Activated naive CD4-positive, alpha-beta T cell treated with anti-CD3 and anti-CD28 coated beads, Interleukin-2, amount 50 U/mL, for 16 hours (primary cell): ENCODE results near the gene PPP2R5B.

Experiments
- DNase-seq: peaks from one replicate; pipeline ENCODE4 v3.0.0-alpha.2; 2020

Gene PPP2R5B

DNA sequence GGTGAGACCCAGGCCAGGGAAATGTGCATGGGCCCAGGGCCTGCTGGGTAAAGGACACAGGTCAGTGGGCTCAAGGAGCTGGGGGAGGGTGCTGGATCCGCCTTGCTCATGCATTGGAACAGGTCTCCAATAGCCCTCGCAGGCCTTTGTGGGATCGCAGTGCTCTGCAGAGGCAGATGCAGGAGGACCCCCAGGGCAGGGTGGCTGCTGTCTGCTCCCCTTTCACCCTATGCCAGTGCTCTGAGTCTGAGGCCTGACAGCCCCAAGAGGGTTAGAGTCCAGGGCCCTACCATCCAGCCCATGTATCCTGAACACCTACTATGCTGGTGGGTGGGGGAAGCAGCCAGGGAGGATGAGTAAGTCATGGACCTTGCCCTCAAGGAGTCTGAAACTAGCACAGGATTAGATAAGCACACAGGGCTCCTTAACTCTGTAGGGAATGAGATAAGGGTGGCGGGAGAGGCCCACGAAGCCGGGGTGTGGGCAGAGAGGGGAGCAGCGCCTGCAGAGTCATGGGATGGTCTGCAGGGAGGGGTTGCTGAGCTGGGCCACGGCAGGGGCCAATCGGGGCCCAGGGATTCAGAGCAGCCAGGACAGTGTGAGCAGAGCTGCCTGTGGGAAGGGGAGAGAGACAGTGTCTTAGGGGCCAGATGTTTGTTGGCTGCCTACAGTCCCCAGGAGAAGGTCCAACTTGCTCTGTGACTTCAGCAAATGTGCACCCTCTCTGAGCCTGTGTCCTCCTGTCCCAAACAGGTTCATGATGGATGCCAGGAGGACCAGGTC lies 35.6 kb upstream of the PPP2R5B start:
- no peak for DNase-seq

GRCh38 chr11:64890522-64890939 lies 34.0 kb upstream of the PPP2R5B start:
- DNase-seq = no peak

DNA sequence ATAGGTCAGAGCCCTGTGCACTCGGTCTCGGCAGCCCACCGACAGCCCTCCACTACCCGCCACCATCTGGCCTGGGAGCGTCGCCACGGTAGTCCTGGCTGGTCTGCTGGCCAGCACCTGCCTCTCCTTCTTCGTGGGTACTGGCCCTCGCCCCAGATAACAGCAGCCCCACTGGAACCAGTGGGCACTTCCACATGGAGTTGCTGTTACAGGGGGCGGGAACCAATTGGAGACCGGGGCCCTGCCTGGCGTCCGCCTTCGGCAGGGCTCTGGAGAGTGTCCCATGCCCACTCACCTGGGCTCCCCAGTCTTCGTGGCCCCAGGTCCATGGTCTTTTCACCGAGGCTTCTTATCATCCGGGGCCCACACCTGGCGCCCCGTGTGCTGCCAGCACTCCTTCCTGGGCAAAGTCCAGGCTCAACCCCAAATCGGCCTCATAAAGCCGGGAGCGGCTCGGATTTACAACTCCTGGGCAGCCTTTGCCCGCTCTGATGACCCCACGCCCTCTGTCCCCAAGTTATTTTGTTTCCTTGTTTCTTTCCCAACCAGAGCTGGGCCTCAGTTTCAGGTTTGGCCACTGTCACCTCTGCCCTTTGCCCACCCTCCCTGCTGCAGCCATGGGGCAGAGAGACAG lies 33.2 kb upstream of the PPP2R5B start:
- DNase-seq = no peak

DNA sequence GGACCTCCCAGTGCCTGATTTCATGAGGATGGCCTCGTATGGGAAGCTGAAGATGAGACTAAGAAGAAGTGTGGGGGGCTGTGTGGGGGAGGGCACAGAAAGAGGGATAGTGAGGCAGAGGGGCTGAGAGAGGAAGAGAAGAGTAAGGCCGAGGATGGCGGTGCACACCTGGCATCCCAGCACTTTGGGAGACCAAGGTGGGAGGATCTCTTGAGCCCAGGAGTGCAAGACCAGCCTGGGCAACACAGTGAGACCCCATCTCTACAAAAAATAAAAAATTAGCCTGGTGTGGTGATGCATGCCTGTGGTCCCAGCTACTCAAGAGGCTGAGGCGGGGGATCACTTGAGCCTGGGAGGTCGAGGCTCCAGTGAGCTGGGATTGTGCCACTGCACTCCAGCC lies 32.6 kb upstream of the PPP2R5B start:
- DNase-seq = no peak

DNA sequence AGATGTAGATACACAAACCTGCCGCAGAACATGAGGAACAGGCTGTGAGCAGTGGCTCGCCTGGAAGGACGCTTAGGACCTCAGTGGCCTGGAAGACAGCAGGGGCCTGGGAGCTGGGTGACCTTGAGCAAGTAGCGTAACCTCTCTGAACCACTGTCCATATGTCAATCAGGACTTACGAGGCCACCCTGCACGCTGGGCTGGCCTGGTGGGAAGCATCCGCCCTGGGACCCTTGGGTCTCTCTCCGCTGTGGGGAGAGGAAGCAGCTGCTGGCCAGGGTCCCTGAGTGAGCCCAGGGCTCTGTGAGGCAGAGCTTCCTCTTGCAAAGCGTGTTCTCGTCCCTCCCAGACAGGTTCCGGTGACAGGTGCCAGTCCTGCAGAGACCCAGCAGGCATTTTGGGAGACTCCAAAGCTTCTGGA lies 32.1 kb upstream of the PPP2R5B start:
- no peak for DNase-seq

- no peak for DNase-seq
These were observed 31.7 kb upstream of the PPP2R5B start for GRCh38 chr11:64892838-64893193.

DNA sequence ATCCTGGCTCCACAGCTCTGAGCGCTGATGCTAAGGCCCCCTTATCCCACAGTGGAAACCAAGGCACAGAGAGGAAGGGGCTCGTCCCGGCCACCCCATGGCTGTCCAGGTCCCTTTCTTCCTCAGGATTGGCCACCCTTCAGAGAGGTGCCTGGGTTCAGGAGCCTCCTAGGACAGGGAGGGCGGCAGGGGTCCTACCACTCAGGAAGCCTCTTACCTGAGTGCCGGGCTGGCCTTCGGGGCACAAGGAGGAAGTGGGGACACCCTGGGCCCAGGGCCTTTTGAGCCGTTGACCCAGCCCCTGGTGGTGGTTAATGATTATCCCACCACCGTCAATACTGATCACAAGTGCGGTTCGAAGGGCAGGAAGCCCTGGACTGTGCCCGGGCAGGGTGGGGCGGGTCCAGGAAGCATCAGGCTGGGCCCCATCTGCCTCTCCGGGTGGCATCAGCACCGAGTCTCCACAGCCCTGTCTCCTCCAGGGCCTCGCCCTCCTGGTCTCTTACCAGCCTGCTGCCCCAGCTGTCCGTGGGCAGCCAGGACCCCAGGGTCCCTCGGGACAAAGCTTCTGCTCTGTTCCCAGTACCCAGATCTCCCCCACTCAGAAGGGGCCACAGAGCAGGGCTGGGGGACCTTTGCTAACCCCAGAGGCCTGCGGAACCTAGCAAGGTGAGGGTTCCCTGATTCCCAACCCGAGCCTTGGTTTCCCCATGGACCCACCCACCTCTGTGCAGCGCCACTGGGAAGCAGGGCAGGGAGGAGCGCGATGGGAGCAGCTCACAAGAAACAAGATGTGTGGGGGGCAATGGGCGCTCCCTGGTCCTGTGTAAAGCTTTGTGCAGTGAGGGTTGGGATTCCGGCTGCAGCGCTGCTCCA lies 31.1 kb upstream of the PPP2R5B start:
- no peak for DNase-seq

GRCh38 chr11:64894070-64894811 lies 30.2 kb upstream of the PPP2R5B start:
- peak; percentile 93 for DNase-seq

DNA sequence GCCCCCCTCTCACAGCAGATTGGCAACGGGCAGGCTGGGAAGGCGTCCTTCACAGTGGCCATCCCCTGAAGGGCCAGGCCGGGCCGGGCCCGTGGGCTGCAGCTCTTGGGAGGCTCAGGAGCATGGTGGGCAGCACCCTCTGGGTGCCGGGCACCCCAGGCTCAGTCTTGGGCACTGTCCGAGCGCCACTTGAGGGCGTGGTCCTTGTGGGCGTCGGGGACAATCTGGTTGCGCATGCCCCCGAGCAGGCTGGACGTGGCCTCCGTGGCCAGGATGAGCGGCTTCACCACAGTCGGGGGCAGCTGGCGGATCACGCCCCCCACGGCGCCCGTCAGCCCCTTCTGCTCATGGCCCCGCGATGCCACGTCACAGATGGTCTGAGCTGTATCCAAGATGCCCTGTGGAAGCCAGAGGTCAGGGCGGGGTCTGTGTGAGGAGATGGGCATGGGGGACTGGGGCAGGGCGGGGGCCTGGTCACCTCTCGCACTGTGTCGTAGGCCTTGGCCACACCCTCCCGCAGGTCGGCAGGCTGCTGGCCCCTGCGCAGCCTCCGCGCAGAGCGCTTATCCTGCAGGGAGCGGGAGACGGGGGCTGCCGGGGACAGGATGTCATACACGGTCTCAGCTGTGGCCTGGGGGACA lies 29.6 kb upstream of the PPP2R5B start:
- DNase-seq = no peak

GRCh38 chr11:64896448-64897022 lies 28.0 kb upstream of the PPP2R5B start:
- DNase-seq = no peak

DNA sequence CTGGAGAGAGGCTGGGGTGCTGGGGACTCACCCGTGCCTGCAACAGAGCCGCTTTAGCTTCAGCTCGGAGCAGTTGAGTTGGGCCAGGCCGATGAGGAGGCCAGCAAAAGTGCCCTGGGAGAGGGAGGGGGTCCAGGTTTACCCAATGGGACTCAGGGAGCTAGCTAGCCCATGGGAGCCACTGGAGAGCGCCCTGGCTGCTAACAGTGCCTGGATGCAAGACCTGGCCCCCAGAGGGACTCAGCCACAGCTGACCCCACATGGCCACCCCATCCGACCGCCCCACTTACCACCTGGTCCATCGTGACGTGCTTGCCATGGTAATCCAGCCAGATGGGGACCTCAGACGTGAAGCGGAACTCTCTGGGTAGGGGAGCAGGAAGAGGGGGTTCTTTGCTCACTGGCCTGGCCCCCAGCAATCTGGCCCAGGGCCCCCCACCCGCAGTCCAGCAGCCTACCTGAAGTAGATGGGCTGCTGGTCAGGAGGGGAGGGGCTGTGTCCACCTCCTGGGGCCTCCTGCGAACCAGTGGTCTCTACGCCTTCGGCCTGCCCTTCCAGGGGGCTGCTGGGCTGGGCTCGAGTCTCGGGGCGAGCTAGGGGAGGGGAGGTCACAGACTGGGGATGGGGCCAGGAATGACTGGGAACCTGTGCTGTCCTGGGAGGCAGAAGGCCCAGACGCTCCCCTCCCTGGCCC lies 27.0 kb upstream of the PPP2R5B start:
- no peak for DNase-seq

- no peak for DNase-seq
These were observed 26.4 kb upstream of the PPP2R5B start for GRCh38 chr11:64898076-64898445.

GRCh38 chr11:64898541-64898940 lies 25.9 kb upstream of the PPP2R5B start:
- DNase-seq = no peak

DNA sequence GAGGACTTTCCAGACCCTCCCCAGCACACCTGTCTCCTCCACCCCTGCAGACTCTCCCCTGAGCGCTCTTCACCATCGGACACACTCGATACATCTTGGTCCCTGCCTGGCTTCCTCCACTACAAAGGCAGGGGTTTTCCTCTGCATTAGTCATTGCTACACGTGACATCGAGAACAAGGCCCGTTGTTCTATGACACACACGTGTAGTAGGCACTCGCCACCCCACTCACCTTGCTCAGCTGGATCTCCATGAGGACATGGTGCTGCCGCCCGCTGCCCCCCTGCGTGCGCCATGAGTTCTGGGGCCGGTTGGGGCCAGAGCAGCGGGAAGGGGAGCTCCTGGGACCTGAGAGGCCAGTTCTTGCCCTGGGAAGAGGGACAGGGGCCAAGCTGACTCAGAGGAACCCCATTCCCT lies 24.2 kb upstream of the PPP2R5B start:
- DNase-seq = peak; percentile 67

DNA sequence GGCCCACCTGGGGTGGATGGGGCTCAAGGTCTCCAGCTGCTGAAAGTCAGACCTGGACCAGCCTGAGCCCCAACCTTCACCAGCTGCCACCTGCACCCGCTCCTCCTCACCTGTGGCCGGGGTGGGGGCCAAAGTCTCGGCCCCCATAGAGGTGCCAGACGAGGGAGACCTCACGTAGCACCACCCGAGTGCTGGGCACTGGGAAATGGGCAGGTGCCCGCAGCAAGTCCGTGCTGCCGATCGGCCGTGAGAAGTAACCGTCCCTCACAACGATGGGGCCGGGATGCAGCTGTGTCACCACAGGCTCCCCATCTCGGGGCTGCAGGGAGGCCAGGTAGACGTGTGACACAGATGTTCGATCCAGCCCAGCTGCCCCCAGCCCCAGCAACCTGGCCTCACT lies 23.7 kb upstream of the PPP2R5B start:
- DNase-seq = no peak

GRCh38 chr11:64902102-64902900 lies 22.2 kb upstream of the PPP2R5B start:
- no peak for DNase-seq

DNA sequence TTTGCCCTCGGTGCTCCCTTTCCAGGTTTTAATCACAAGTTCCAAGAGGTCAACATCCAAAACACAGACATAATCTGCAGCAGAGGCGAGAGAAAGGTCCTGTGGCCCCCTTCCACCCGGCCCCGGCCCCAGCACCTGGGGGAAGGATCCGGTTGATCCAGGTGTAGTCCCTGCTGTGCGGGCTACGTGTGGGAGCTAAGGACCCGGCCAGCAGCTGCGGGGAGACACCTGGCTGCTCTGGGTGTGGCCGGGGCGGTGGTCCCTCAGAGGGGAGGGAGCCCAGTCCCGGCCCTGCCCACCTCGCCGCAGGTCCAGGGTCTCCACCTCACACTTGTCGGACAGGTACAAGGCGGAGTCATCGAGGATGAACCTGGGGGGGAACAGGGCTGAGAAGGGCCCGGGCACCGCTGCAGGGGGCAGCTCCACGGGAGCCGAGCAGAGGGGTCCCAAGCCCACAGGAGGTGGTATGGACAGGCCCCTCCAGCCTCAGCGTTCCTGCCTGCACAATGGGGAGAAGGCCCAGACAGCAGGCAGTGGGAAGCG lies 21.1 kb upstream of the PPP2R5B start:
- DNase-seq = no peak

DNA sequence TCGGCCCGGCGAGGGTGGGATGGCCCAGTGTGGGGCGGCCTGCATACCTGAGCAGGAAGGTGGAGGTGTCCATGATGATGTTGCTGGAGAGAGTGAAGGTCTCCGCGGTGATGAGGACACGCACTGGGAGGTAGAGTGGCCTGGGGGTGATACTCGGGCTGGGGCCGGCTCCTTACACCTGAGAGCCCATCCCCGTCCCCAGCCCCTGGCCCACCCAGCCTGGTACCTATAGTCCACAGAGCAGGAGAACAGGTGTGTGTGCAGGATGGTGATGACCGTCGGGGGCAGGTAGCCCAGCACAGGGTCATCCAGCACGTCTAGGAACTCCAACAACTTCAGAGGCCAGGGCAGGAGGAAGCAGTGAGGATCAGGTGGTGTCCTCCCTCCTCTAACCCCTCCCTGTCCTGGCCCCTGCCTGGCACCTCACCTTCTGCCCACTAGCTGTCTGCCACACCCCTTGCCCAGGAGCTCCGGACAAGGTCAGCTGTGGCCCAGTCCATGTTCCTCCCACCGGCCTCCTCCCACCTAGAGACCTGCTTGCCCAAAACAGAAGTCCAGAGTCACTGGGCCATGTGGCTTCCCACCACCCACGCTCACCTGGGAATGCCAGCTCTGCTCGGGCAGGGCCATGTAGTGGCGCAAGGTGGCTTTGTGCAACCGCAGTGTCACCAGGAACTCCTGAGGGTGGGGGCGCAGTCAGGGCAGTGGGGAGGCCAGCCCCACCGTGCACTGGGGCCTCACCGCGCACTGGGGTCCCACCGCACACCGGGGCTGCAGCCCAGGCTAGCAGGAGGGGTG lies 18.8 kb upstream of the PPP2R5B start:
- no peak for DNase-seq

DNA sequence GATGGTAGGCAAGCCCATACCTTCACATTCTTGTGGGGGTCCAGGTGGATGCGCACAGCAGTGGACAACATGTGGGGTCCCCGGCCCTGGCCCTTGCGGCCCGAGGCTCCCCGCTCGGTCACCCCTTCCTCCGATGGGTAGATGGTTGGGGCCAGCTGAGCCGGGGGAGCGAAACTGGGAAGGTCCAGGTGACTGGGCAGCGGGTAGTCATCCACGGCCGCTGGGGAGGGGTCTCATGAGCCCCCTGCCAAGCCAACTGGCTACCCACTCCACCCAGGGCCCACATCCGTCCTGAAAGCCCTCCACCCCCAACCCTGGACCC lies 18.2 kb upstream of the PPP2R5B start:
- DNase-seq = no peak

DNA sequence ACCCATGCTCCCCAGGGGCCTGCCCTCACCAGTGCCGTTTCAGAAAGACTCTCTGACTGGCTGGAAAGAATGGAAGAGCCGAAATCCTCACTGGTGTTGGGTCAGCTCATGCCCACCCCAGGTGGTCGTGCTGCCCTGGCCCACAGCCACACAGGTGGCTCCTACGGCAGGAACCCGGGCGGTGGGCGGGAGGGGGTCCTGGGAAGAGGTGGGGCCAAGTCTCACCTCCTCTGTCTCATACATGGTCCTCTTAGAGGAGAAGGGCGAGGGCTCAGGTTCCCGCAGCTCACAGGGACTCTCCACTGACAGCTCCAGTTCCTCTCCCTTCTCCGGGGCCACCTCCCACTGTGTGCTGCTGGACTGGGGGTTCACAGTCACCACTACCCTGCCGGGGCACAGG lies 15.7 kb upstream of the PPP2R5B start:
- no peak for DNase-seq
